CD14-positive monocyte (primary cell): Measurements from ENCODE around the gene SSBP2. TPM values are rescaled to one million over a fixed set of nuclear protein-coding genes. Genes with fewer than 3 reads are reported as not detected.

Source experiments
- DNase-seq, 3 donors: peaks; one replicate each; pipeline ENCODE4 v3.0.0-alpha.2; 2011 to 2022
- H2AFZ ChIP-seq: 2 replicates; pipeline ENCODE4 v1.6.0; 2012; ENCODE audit warnings: mild to moderate bottlenecking, low read depth, low read length, inconsistent platforms; ENCODE audit not compliant: insufficient read depth, poor library complexity, severe bottlenecking
- H3K27ac ChIP-seq, 2 donors: 1 replicate in 1 of 2; 2 replicates in 1 of 2; pipeline ENCODE4 v1.5.1; 2012 to 2013; ENCODE audit warnings: low read length in 2 of 2, control low read depth in 1 of 2, inconsistent platforms in 1 of 2, low read depth in 1 of 2, mild to moderate bottlenecking in 1 of 2
- H3K27me3 ChIP-seq, 2 donors: one replicate each; pipeline versions ENCODE4 v1.6.0 to v1.6.1; 2011 to 2013; ENCODE audit warnings: low read length in 2 of 2; ENCODE audit not compliant: control insufficient read depth in 2 of 2, insufficient read depth in 2 of 2
- H3K36me3 ChIP-seq, 2 donors: replicated peaks in 1 of 2; 1 replicate in 1 of 2; 2 replicates in 1 of 2; pipeline versions ENCODE4 v1.5.1 to v1.6.1; 2012 to 2013; ENCODE audit warnings: low read length in 2 of 2, control low read depth in 1 of 2, inconsistent platforms in 1 of 2, mild to moderate bottlenecking in 1 of 2; ENCODE audit not compliant: insufficient read depth in 2 of 2, control insufficient read depth in 1 of 2
- H3K4me1 ChIP-seq, 2 donors: 1 replicate in 1 of 2; 2 replicates in 1 of 2; pipeline versions ENCODE4 v1.5.1 to v1.6.1; 2012 to 2013; ENCODE audit warnings: low read length in 2 of 2, control low read depth in 1 of 2, inconsistent platforms in 1 of 2, mild to moderate bottlenecking in 1 of 2, moderate library complexity in 1 of 2; ENCODE audit not compliant: insufficient read depth in 2 of 2, control insufficient read depth in 1 of 2
- H3K4me2 ChIP-seq: replicated peaks from 2 replicates; pipeline ENCODE3; 2012; ENCODE audit warnings: low read length, moderate library complexity, mild to moderate bottlenecking; ENCODE audit not compliant: poor library complexity, severe bottlenecking; ENCODE audit errors: extremely low read depth
- H3K4me3 ChIP-seq, 3 experiments: fragments of 200-600 bp in 1 of 3; sonication (generic) in 1 of 3; replicated peaks in 1 of 3; 1 replicate in 2 of 3; 2 replicates in 1 of 3; pipeline ENCODE4 v1.5.1; 2011 to 2013; ENCODE audit warnings: low read length in 3 of 3, mild to moderate bottlenecking in 3 of 3, control low read depth in 2 of 3, low read depth in 2 of 3, inconsistent platforms in 1 of 3, moderate library complexity in 1 of 3
- H3K79me2 ChIP-seq: 2 replicates; pipeline ENCODE4 v1.6.0; 2012; ENCODE audit warnings: mild to moderate bottlenecking, control low read depth, inconsistent platforms, low read length, moderate library complexity; ENCODE audit not compliant: insufficient read depth
- H3K9ac ChIP-seq: 2 replicates; pipeline ENCODE4 v1.6.0; 2017; ENCODE audit warnings: low read length, mild to moderate bottlenecking; ENCODE audit not compliant: insufficient read depth, poor library complexity, severe bottlenecking
- H3K9me3 ChIP-seq, 2 donors: replicated peaks in 1 of 2; 1 replicate in 1 of 2; 2 replicates in 1 of 2; pipeline versions ENCODE4 v1.5.1 to v1.6.1; 2012 to 2013; ENCODE audit warnings: low read length in 2 of 2, control low read depth in 1 of 2; ENCODE audit not compliant: control insufficient read depth in 1 of 2, insufficient read depth in 1 of 2
- H4K20me1 ChIP-seq: 2 replicates; pipeline ENCODE4 v1.6.0; 2012; ENCODE audit warnings: mild to moderate bottlenecking, low read length, control low read depth, moderate library complexity; ENCODE audit not compliant: insufficient read depth
- H3K27ac Mint-ChIP-seq, 7 donors: one replicate each; pipeline ENCODE4 v1.8.0; 2020; ENCODE audit warnings: mild to moderate bottlenecking in 7 of 7, mixed read lengths in 7 of 7, moderate library complexity in 6 of 7, inconsistent platforms in 2 of 7
- H3K27me3 Mint-ChIP-seq, 3 donors: one replicate each; pipeline ENCODE4 v1.8.0; 2021 to 2022; ENCODE audit warnings: low read depth in 3 of 3, mild to moderate bottlenecking in 3 of 3, mixed read lengths in 3 of 3, moderate library complexity in 3 of 3, inconsistent platforms in 1 of 3
- H3K36me3 Mint-ChIP-seq, 2 donors: one replicate each; pipeline ENCODE4 v1.8.0; 2020; ENCODE audit warnings: mixed read lengths in 2 of 2, inconsistent platforms in 1 of 2, mild to moderate bottlenecking in 1 of 2
- H3K4me1 Mint-ChIP-seq: one replicate; pipeline ENCODE4 v1.8.0; 2020; ENCODE audit warnings: mild to moderate bottlenecking, mixed read lengths
- H3K4me3 Mint-ChIP-seq, 2 donors: one replicate each; pipeline ENCODE4 v1.8.0; 2020; ENCODE audit warnings: mild to moderate bottlenecking in 2 of 2, mixed read lengths in 2 of 2, moderate library complexity in 1 of 2
- H3K9me3 Mint-ChIP-seq, 7 donors: one replicate each; pipeline ENCODE4 v1.8.0; 2020 to 2022; ENCODE audit warnings: mixed read lengths in 7 of 7, mild to moderate bottlenecking in 6 of 7, moderate library complexity in 6 of 7, inconsistent platforms in 2 of 7
- WGBS: methylation state at CpG from one replicate; pipeline ENCODE4 v1.1.5; 2013; ENCODE audit warnings: missing lambda C conversion rate; ENCODE audit not compliant: insufficient coverage; 5-methylcytosine and 5-hydroxymethylcytosine counted together
- intact Hi-C, 2 donors: fragments of 100-400 bp; cut with micrococcal nuclease; formaldehyde crosslinking; loops; one replicate each; pipeline versions ENCODE4 v1.15.0 to v1.15.1; 2023
- polyA plus RNA-seq, 3 donors: library from polyadenylated mRNA; depleted of rRNA in 1 of 3; unstranded in 2 of 3; stranded (reverse) in 1 of 3; fragments of 300-500 nt in 2 of 3; fragments of >200 nt in 1 of 3; fragmentation: Illumina TruSeq in 2 of 3; gene quantifications; 1 replicate in 2 of 3; 2 replicates in 1 of 3; pipeline ENCODE4 v1.2.3, GENCODE V29; 2012 to 2021
- TF ChIP-seq, protein P1 (sequence below): fragments of 200-600 bp; IDR thresholded peaks from one replicate; pipeline ENCODE4 v1.8.0; 2022; ENCODE audit warnings: antibody characterized with exemption, mild to moderate bottlenecking

Gene SSBP2
- polyA plus RNA-seq, 3 donors = 29.1 to 55.2 (median 53.4) TPM

DNA sequence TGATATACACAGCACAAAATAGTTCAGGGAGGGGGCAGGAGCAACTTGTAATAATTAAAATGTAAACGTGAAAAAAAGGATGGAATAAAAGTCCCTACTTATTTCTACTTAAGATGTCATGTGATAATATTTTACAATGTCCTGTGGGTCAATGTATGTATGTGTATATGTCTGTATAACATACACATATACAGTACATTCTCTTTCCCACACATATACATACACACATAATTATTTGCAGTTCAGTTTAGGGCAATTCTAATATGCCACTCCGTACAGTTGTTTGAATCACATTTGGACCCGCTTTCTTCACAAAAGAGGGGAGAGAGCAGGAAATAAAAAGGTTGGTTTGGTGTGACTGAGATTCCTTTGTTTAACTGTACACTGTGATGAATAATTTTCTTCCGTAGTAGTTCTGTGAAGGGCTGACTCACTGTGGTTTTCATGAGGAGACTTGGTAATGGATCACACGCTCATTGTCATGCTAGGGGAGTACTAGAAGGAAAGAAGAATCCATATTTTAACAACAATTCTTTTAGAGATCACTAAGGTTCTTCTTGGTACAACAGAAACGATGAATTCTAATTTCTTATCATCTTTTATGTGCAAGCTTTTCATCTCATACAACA, 330.7 kb downstream of the SSBP2 start:
- 0% methylated on average over 2 of the region's 6 CpGs for WGBS
- peak overlapping the region in 3 of 7 donors; percentile 28 to 73 (median 37) for H3K27ac Mint-ChIP-seq
- TF ChIP-seq, protein P1, sequence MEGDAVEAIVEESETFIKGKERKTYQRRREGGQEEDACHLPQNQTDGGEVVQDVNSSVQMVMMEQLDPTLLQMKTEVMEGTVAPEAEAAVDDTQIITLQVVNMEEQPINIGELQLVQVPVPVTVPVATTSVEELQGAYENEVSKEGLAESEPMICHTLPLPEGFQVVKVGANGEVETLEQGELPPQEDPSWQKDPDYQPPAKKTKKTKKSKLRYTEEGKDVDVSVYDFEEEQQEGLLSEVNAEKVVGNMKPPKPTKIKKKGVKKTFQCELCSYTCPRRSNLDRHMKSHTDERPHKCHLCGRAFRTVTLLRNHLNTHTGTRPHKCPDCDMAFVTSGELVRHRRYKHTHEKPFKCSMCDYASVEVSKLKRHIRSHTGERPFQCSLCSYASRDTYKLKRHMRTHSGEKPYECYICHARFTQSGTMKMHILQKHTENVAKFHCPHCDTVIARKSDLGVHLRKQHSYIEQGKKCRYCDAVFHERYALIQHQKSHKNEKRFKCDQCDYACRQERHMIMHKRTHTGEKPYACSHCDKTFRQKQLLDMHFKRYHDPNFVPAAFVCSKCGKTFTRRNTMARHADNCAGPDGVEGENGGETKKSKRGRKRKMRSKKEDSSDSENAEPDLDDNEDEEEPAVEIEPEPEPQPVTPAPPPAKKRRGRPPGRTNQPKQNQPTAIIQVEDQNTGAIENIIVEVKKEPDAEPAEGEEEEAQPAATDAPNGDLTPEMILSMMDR = no peak
- Histone ChIP-seq H3K9me3 (no peaks in the 10 kb centered on the region), H3K4me1 (no peaks in the 10 kb centered on the region), H3K79me2 (no peaks in the 10 kb centered on the region), H4K20me1 (no peaks in the 10 kb centered on the region), H3K4me2 (no peak overlapping the region), H3K27ac (no peak overlapping the region), H2AFZ (no peak overlapping the region), H3K27me3 (no peaks in the 10 kb centered on the region), H3K9ac (no peak overlapping the region), H3K4me3 (no peak overlapping the region), H3K36me3 (no peaks in the 10 kb centered on the region)
- peaks cover 19 to 24% of the 10 kb centered on the region in 2 donors for H3K36me3 Mint-ChIP-seq
- no peaks in the 10 kb centered on the region for H3K27me3 Mint-ChIP-seq
- intact Hi-C loops = loop anchor here in 1 of 2 donors (10.0 kb wide), 1 partner anchor 745 kb away; no protein-coding TSS in a partner anchor
- peak; percentile 2 to 61 (median 15) for DNase-seq
- H3K4me3 Mint-ChIP-seq = no peak overlapping the region
- H3K4me1 Mint-ChIP-seq = peaks cover 9% of the 10 kb centered on the region
- no peaks in the 10 kb centered on the region for H3K9me3 Mint-ChIP-seq

DNA sequence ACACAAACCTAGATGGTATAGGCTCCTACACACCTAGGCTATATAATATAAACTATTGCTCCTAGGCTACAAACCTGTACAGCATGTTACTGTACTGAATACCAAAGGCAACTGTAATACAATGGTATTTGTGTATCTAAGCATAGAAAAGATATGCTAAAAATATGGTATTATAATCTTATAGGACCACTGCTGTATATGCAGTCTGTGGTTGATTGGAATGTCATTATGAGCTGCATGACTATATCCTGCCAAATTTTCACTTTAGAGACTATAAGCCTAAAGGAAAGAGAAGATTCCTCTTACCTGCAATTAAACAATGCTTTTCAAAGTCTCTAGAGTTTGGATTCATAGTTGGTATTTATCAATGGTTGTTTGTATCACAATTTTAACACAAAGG, 332.3 kb downstream of the SSBP2 start:
- Mint-ChIP-seq H3K36me3 (peaks cover 19 to 24% of the 10 kb centered on the region in 2 donors), H3K27me3 (no peaks in the 10 kb centered on the region), H3K9me3 (no peaks in the 10 kb centered on the region), H3K4me1 (peaks cover 9% of the 10 kb centered on the region), H3K27ac (no peak overlapping the region), H3K4me3 (no peak overlapping the region)
- H3K27ac ChIP-seq = no peak overlapping the region
- no peak overlapping the region for H3K9ac ChIP-seq
- H3K4me3 ChIP-seq = no peak overlapping the region
- no peaks in the 10 kb centered on the region for H3K9me3 ChIP-seq
- TF ChIP-seq, protein P1 = no peak
- no peak for DNase-seq
- no peak overlapping the region for H3K4me2 ChIP-seq
- no peaks in the 10 kb centered on the region for H3K27me3 ChIP-seq
- no peaks in the 10 kb centered on the region for H4K20me1 ChIP-seq
- no peak overlapping the region for H2AFZ ChIP-seq
- H3K36me3 ChIP-seq = no peaks in the 10 kb centered on the region
- H3K4me1 ChIP-seq = no peaks in the 10 kb centered on the region
- intact Hi-C loops = no loop called here
- H3K79me2 ChIP-seq = no peaks in the 10 kb centered on the region
